Smooth muscle cell of trachea (primary cell): ENCODE measurements around the gene TMEM150B. TPM values are rescaled to one million over a fixed set of nuclear protein-coding genes. Genes with fewer than 3 reads are reported as not detected.

Experiments used
- total RNA-seq: library from RNA; depleted of rRNA; stranded (reverse); fragments of >200 nt; gene quantifications from 2 replicates; pipeline ENCODE4 v1.2.1, GENCODE V29; 2014

Gene TMEM150B, protein sequence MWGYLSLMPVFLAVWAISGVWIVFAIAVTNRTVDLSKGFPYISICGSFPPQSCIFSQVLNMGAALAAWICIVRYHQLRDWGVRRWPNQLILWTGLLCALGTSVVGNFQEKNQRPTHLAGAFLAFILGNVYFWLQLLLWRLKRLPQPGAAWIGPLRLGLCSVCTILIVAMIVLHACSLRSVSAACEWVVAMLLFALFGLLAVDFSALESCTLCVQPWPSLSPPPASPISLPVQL
- total RNA-seq = not detected in 2 replicates

DNA sequence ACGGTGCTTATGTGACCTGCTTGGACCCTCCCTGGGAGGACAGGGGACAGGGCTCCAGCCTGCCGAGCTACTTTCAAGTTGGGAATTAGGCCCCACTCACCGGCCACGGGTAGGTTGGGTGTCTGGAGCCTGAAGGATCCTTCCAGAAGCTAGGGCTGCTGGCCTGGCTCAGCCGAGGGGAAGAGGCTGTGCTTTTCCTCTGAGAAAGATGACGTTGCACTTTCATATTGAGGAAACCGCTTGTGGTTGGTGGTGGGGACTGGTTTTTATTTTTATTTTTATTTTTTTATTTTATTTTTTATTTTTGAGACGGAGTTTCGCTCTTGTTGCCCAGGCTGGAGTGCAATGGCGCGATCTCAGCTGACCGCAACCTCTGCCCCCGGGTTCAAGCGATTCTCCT, at the start of gene TMEM150B:
Gene TMEM150B, minus strand, starts transcription at position 170 of the 400 bp plus-strand sequence. CDS start 4,305 bp downstream, outside the sequence.

DNA sequence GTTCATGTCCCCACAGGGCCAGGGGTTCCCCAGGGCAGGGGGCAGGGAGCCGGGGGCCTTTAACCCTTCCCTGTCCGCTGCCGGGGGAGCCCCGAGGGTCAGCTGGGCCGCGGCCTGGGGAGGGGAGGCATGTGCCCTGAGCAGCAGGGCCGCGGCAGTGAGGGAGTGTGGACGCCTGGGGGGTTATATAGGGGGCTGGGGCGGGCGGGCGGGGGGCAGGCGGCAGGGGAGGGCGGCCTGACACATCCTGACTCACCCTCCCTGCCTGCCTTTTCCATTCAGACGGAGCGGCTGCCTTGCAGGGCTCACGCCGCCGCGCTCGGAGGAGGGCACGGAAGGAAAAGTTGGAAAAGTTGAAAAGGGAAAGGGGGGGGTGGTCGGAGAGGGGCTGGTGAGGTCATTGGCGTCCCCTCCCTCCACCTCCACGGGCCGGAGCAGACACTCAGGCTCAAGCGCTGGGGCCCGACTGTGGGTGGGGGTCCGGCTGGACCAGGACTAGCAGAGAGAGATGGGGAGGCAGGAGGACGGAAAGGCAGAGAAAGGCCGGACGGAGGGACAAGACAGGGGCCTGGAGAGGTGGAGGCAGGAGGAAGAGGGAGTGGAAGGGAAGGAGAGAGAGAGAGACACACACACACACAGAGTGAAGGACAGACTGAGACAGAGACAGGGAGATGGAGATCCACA, 45.3 kb upstream of the TMEM150B start, which contains the start of gene IL11:
Gene IL11, minus strand, starts transcription at position 159 of the 684 bp plus-strand sequence. Its CDS starts 153 bp downstream, at position 6.

DNA sequence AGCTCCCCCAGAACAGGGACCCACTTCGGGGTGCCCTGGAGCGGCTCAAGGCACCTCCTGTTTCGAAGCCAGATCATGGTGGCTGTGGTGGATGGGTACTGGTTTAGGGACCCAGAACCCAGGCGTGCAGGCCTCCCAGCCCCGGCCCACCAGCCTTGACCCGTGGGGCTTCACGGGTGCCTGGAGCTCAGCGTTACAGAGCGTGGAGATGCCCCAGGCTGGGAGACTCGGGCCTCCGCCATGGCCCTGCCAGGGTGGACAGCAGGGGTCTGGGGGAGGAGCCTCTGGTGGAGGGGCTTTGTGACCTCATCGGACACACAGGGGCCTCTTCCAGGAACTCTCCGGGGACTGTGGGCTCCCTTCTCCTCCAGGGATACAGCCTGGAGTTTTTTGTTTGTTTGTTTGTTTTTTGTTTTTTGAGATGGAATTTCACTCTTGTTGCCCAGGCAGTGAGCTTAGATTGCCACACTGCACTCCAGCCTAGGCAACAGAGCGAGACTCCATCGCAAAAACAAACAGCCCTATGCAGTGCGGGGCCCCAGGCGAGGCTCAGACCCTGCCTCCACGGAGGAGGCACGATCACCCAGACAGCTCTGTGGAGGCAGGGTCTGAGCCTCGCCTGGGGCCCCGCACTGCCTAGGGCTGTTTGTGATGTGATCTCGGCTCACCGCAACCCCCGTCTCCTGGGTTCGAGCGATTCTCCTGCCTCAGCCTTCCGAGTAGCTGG, 38.0 kb upstream of the TMEM150B start, which contains the start of gene GARIN5B:
Gene GARIN5B, minus strand, starts transcription at position 271 of the 727 bp plus-strand sequence. Its CDS starts 194 bp downstream, at position 77.

DNA sequence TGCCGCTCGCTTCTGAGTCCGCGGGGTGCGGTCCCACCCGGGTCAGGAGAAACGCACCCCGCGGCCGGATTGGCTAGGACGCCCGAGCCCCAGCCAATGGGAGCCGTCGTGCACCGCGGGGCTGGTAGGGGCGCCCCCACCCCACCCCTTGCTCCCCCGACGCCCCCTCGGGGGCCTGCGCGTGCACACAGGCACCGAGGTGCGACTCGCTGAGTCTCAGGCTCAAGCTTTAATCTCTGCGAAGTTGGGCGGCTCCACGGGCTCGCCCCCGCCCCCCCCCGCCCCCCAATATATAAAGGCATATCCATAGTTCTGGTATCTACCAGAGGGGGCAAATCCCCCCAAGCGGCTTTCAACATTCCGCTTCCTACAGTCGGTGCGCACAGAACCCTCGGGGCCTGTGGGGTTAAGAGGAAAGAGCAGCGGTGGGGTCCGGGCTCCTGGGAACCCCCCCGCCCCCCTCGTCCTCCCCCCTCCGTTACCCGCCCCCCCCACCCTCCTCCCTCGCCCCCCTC, 29.6 kb upstream of the TMEM150B start, which contains the start of gene COX6B2:
Gene COX6B2, minus strand, starts transcription at position 22 of the 515 bp plus-strand sequence. CDS start 198 bp downstream, outside the sequence.

DNA sequence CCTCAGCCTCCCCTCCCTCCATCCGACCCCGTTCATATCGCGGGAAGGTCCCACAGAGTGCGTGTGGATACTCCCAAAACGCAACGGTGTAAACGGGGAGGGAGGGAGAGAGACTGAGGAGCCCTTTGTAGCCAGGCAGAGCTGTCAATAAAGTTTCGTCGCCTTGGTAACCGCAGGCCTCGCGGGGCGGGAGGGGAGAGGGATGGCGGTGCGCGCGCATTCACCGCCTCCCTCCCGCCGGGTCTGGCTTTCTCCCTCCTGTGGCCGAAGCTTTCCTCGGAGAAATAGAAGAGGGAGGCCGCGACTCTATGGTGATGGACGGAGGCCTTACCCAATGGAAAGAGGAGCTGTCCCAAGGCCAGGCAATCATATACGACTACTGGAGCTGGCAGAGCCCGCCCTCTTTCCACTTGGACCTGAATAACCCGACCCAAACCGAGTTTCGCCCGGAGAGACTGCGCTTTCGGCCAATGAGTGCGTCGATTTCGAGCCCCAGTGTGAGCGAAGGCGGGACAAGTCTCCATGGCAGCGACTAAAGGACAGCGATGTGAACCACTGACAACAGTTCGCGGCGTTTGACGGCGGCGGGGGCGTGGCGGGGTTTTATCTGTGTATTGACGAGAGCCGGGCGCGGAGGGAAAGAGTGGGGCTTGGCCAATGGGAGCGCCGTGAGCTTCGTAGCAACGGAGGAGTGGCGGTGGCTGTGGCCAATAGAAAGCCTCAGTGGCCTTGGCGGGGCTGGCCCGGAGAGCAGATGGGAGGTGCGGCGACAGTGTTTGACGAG, 14.2 kb upstream of the TMEM150B start, which contains the start of gene KMT5C:
Gene KMT5C, plus strand, starts transcription at position 772 of the 784 bp plus-strand sequence. CDS start 2,061 bp downstream, outside the sequence.

DNA sequence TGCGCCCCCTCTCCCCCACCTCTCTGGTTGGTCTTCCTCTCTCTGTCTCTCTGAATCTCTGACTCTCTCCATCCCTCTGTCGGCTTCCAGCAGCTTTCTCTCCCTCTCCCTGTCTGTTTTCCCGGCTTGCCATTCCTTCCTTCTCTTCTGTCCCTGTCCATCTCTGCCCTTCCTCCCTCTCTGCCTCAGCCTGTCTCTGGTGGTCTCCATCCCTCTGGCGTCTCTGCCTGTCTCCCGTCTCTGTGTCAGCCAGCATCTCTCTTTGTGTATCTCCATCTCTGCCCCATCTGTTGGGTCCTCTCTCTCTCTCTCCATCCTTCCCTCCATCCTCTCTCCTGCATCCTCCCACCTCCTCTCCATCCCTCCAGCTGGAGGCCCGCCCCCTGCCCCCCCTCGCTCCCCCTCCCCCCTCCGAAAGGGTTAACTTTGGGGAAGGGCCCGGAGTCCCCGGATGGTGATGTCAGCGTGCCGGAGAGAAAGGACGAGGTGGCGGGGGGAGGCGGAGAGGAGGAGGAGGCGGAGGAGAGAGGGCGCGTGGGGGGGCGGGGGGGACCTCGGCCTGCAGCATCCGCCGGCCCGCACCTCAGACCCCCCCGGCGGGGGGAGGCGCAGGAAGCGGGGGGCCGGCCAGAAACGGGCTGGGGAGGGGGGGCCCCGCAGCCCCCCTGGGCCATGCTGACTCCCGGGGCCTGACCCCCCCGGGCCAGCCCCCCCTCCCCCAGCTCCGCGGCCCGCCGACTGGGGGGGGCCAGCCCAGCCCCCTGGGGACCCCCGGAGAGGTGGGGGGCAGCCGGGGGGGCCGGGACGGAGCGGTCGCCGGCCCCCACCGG, 41.4 kb downstream of the TMEM150B start, which contains the start of gene BRSK1:
Gene BRSK1, plus strand, starts transcription at position 450 of the 830 bp plus-strand sequence. CDS start 446 bp downstream, outside the sequence.

DNA sequence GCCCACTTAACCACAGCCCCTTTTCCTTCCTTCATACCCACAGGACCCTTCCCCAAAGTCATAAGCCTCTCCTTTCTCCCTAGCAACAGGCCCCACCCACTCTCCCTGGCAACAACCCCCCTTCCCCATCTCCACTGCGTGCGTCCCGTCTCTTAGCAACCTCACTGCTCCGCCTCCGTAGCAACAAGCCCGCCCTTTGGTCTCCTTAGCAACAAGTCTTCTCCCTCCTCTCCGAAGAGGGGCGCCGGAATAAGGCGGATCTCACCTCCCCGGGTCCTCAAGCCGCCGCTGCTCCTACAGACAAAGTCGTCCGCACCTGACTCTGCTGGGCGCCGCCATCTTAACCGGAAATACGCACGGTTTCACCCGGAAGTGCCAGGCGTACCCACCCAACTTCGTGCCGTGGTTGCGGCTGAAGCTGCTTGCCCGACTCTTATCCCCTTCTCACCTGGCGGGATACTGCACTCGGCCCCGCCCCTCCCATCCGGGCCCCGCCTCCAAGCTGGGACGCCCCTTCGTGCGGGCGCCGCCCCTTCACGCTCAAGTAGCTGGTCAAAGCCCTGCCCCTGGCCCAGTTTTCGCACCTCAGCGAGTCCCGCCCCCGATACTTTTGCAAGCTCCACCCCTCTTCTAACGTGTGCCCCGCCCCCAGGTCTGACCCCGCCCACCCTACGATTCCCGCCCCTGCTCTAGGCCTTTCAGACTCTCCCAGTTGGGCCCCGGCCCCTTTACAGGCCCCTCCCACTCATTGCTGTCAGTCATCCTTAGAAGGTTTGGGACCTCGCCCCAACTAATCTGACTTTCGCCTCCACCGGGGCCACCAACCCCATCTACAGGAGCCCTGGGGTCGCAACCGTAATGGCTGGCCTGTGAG, 45.1 kb downstream of the TMEM150B start, which contains the start of gene HSPBP1:
Gene HSPBP1, minus strand, starts transcription at position 341 of the 874 bp plus-strand sequence. CDS start 502 bp downstream, outside the sequence.

Other genes with a start within 250 kb of the TMEM150B start
- 0.99 and 1.2 TPM in 2 replicates for gene EPS8L1, start 249.5 kb downstream of the TMEM150B start, total RNA-seq
- gene PPP1R12C, start 207.7 kb downstream of the TMEM150B start, total RNA-seq = 44.7 and 46.4 TPM in 2 replicates
- 6.8 and 20.8 TPM in 2 replicates for gene TNNT1, start 176.1 kb downstream of the TMEM150B start, total RNA-seq
- gene TNNI3, start 167.6 kb downstream of the TMEM150B start, total RNA-seq = 0.66 TPM in 1 of 2 replicates, not detected in the other
- 0.33 and 0.87 TPM in 2 replicates for gene DNAAF3, start 158.7 kb downstream of the TMEM150B start, total RNA-seq
- 0.15 and 0.17 TPM in 2 replicates for gene SYT5, start 145.1 kb downstream of the TMEM150B start, total RNA-seq
- gene PTPRH, start 115.8 kb downstream of the TMEM150B start, total RNA-seq = 4.5 and 10.9 TPM in 2 replicates
- 2.2 and 2.3 TPM in 2 replicates for gene TMEM86B, start 96.6 kb downstream of the TMEM150B start, total RNA-seq
- 33.6 and 48.0 TPM in 2 replicates for gene PPP6R1, start 66.3 kb downstream of the TMEM150B start, total RNA-seq
- gene HSPBP1, start 45.2 kb downstream of the TMEM150B start, total RNA-seq = 28.8 and 39.3 TPM in 2 replicates
- 4.0 and 5.2 TPM in 2 replicates for gene BRSK1, start 41.3 kb downstream of the TMEM150B start, total RNA-seq
- 9.0 and 10.1 TPM in 2 replicates for gene KMT5C, start 14.5 kb upstream of the TMEM150B start, total RNA-seq
- gene COX6B2, start 29.4 kb upstream of the TMEM150B start, total RNA-seq = not detected in 2 replicates
- not detected in 2 replicates for gene GARIN5B, start 37.9 kb upstream of the TMEM150B start, total RNA-seq
- gene IL11, start 45.1 kb upstream of the TMEM150B start, total RNA-seq = 2.6 and 3.6 TPM in 2 replicates
- gene TMEM190, start 51.5 kb upstream of the TMEM150B start, total RNA-seq = not detected in 2 replicates
- 0.58 and 0.83 TPM in 2 replicates for gene TMEM238, start 59.0 kb upstream of the TMEM150B start, total RNA-seq
- gene RPL28, start 60.6 kb upstream of the TMEM150B start, total RNA-seq = 190 and 286 TPM in 2 replicates
- gene UBE2S, start 82.4 kb upstream of the TMEM150B start, total RNA-seq = 53.1 and 144 TPM in 2 replicates
- under 0.01 TPM in 1 of 2 replicates, not detected in the other for gene SHISA7, start 118.0 kb upstream of the TMEM150B start, total RNA-seq
- 51.3 TPM in 2 replicates for gene ISOC2, start 136.3 kb upstream of the TMEM150B start, total RNA-seq
- not detected in 2 replicates for gene C19orf85, start 139.4 kb upstream of the TMEM150B start, total RNA-seq
- 1.6 and 3.3 TPM in 2 replicates for gene ZNF628, start 151.3 kb upstream of the TMEM150B start, total RNA-seq
- gene NAT14, start 159.8 kb upstream of the TMEM150B start, total RNA-seq = 18.7 and 20.8 TPM in 2 replicates
- 14.4 and 47.6 TPM in 2 replicates for gene SSC5D, start 163.1 kb upstream of the TMEM150B start, total RNA-seq
- 0.17 TPM in 1 of 2 replicates, not detected in the other for gene SBK2, start 211.8 kb upstream of the TMEM150B start, total RNA-seq
- 0.44 TPM in 1 of 2 replicates, not detected in the other for gene SBK3, start 220.2 kb upstream of the TMEM150B start, total RNA-seq